Psoas muscle (tissue), 8 donors: ENCODE measurements around the gene RGS14. TPM values are rescaled to one million over a fixed set of nuclear protein-coding genes. Genes with fewer than 3 reads are reported as not detected.

Experiments
- ATAC-seq, 4 donors: fragments of 200-7000 bp; cut with Tn5 transposase; one replicate each; pipeline ENCODE4 v1.9.1; 2020; ENCODE audit warnings: moderate library complexity in 3 of 4, mild to moderate bottlenecking in 2 of 4
- DNase-seq, 2 donors: peaks; one replicate each; pipeline ENCODE4 v3.0.0-alpha.2; 2020
- H3K27ac ChIP-seq: fragments of 200-600 bp; one replicate; pipeline ENCODE4 v1.8.0; 2022
- H3K27me3 ChIP-seq, 3 donors: fragments of 200-600 bp in 1 of 3; one replicate each; pipeline versions ENCODE4 v1.6.1 to v1.8.0; 2013 to 2022; ENCODE audit warnings: low read length in 2 of 3, mild to moderate bottlenecking in 2 of 3, moderate library complexity in 1 of 3; ENCODE audit not compliant: insufficient read depth in 3 of 3
- H3K36me3 ChIP-seq, 2 donors: fragments of 200-600 bp in 1 of 2; one replicate each; pipeline versions ENCODE4 v1.6.1 to v1.8.0; 2013 to 2022; ENCODE audit warnings: low read depth in 1 of 2, mild to moderate bottlenecking in 1 of 2, moderate library complexity in 1 of 2; ENCODE audit not compliant: insufficient read depth in 1 of 2
- H3K4me1 ChIP-seq: fragments of 200-600 bp; one replicate; pipeline ENCODE4 v1.8.0; 2022
- H3K4me3 ChIP-seq: fragments of 200-600 bp; one replicate; pipeline ENCODE4 v1.8.0; 2022; ENCODE audit warnings: mild to moderate bottlenecking
- H3K9me3 ChIP-seq: fragments of 200-600 bp; one replicate; pipeline ENCODE4 v1.8.0; 2022
- CTCF ChIP-seq: fragments of 200-600 bp; IDR thresholded peaks from one replicate; pipeline ENCODE4 v1.8.0; 2022; ENCODE audit warnings: antibody characterized with exemption
- WGBS, 3 donors: extraction: QIAGEN DNeasy Blood & Tissue Kit; methylation state at CpG; one replicate each; pipeline versions ENCODE4 v1.1.6 to v1.1.7; 2013; 5-methylcytosine and 5-hydroxymethylcytosine counted together
- intact Hi-C, 2 donors: fragments of 100-400 bp; cut with DNase I; formaldehyde crosslinking; loops; one replicate each; pipeline versions ENCODE4 v1.11.0 to v1.14.2; 2022
- polyA plus RNA-seq, 3 donors: library from polyadenylated mRNA; stranded (reverse); fragments of 200-250 nt; gene quantifications; one replicate each; pipeline ENCODE4 v1.2.3, GENCODE V29; 2013
- total RNA-seq, 4 donors: library from RNA; stranded (reverse); fragmentation: NEBNext Ultra II Directional in 2 of 4; extraction: Animal tissue kit (Norgen Biotek cat#: 25700) in 2 of 4; gene quantifications; one replicate each; pipeline versions ENCODE4 v1.2.1 to v1.2.4, GENCODE V29; 2021 to 2023
- donor health status: healthy with polysubstance abuse.
- donor health status: DM: no; HTN: no; CAD: no; lungs with moderate emphysema.
- donor health status: Bipolar disorder and iron deficiency.
- donor health status: healthy.
- donor health status: DM: yes; HTN: yes; CAD: no.
- donor health status: DM: no; HTN: no; CAD: no.
- donor health status: DM: no; HTN: no; CAD: no.
- donor health status: DM: yes; HTN: yes; CAD: no.

The RGS14 gene
- total and polyA plus RNA-seq, 7 donors = 3.6 to 23.2 (median 10.0) TPM

GRCh38 chr5:177362292-177362609, 4.5 kb downstream of the RGS14 start:
- Histone ChIP-seq H3K36me3 (no peaks in the 10 kb centered on the region), H3K4me1 (peaks cover 31% of the 10 kb centered on the region), H3K4me3 (no peak overlapping the region), H3K9me3 (no peaks in the 10 kb centered on the region), H3K27ac (no peak overlapping the region), H3K27me3 (no peaks in the 10 kb centered on the region)
- TF ChIP-seq CTCF = no peak
- intact Hi-C loops = no loop called here
- ATAC-seq (no peak), DNase-seq (no peak)
- WGBS, 3 donors = 66 to 77% (median 72%) methylated on average over 8 of the region's 8 CpGs

GRCh38 chr5:177362610-177363507, 5.1 kb downstream of the RGS14 start:
- no peaks in the 10 kb centered on the region for H3K9me3 ChIP-seq
- no peak overlapping the region for H3K27ac ChIP-seq
- H3K36me3 ChIP-seq = no peaks in the 10 kb centered on the region
- WGBS, 3 donors = 16 to 19% (median 17%) methylated on average over 44 to 59 of the region's 59 CpGs
- peak overlapping the region; percentile 64 for H3K4me3 ChIP-seq
- intact Hi-C loops = no loop called here
- no peak for TF ChIP-seq CTCF
- H3K27me3 ChIP-seq = no peaks in the 10 kb centered on the region
- DNase-seq (peak; percentile 65 to 70), ATAC-seq (peak; percentile 34 to 67 (median 46))
- H3K4me1 ChIP-seq = peaks cover 33% of the 10 kb centered on the region

GRCh38 chr5:177363565-177363964, 5.8 kb downstream of the RGS14 start:
- DNase-seq (no peak), ATAC-seq (no peak)
- Histone ChIP-seq H3K4me1 (peaks cover 26% of the 10 kb centered on the region), H3K27me3 (no peaks in the 10 kb centered on the region), H3K27ac (no peak overlapping the region), H3K4me3 (peak overlapping the region; percentile 64), H3K36me3 (no peaks in the 10 kb centered on the region), H3K9me3 (no peaks in the 10 kb centered on the region)
- no peak for TF ChIP-seq CTCF
- intact Hi-C loops = no loop called here
- WGBS, 3 donors = 37 to 39% (median 38%) methylated on average over 10 of the region's 10 CpGs

- TF ChIP-seq CTCF = no peak
- Histone ChIP-seq H3K27ac (no peak overlapping the region), H3K9me3 (no peaks in the 10 kb centered on the region), H3K4me3 (no peak overlapping the region), H3K36me3 (no peaks in the 10 kb centered on the region), H3K27me3 (no peaks in the 10 kb centered on the region), H3K4me1 (peaks cover 25% of the 10 kb centered on the region)
- DNase-seq = peak in 1 of 2 donors; percentile 31
- no peak for ATAC-seq
- intact Hi-C loops = no loop called here
- WGBS, 3 donors = 83 to 86% (median 84%) methylated on average over 11 of the region's 11 CpGs
Observed at GRCh38 chr5:177364159-177364962, 6.6 kb downstream of the RGS14 start.
